ENCODE data around the gene ALPI.

The ALPI gene

DNA sequence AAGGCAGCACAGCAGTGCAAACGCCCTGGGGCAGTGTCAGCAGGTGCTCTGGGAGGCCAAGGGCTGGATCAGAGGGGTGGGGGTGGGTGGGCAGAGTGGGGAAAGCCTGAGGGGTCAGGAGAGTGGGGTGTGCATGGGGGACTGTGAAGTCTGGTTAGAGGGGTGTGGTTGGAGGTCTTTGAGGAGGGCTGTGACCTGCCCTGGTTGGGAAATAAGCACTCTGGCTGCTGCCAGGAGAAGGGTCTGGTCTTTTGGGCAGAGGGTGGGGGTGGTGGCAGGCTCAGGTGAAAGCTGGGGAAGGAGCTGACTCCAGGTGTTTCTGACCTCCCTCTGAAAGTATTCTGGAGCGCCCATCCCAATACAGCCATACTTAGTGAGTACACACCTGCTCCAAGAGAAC lies 4.2 kb downstream of the ALPI start:
- no peak for DNase-seq (ENCODE audit: low read depth)

DNA sequence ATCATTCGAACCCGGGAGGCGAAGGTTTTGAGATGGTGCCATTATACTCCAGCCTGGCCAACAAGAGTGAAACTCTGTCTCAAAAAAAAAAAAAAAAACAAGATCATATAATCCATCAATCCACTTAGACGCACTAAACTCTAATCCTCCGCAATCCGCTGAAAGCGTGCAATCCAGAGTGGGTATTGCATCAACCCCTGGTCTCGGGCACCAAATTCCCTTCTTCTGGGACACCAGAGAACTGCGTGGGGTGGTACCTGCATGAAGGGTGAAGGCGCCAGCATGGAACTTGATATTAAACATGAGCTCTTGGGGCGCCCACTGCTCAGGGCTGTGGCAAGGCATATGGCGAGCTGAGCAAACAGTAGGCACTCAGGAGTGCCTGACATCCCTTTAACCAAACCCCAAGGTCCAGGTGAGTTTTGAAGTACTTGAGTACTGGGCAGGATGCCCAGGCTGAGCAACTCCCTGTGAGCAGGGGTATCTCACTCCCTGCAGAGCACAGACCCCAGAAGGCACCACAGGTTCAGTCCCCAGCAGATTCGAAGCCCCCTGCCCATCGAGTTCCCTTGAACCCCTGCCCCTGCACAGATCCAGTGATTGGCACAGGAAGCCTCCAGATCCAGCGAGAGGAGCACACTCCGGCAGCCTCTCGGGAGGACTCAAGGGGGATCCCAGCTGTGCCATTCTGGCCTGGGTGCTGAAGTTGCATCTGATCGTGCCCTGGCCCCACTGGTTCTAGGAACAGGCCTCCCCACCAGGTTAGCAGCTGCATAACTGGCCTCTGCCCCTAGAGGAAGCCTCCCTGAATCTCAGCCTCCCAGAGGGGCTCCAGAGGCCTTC lies 8.0 kb downstream of the ALPI start:
- DNase-seq (ENCODE audit: low read depth), result no peak

DNA sequence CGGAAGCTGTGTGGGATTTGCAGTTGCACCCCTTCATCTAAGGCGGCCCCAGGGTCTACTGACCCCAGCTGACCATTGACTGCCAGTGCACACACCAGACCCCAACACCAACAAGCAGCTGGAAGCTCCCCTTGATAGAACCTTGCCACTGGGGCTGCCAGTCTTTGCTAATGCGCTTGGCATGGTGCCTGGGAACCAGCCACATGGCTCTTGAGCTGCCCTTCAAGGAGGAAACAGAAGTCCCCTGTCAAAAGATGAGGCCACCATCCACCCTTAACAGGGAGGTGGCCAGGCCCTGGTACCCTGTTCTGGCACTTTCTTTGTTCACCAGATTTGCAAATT lies 8.6 kb downstream of the ALPI start:
- DNase-seq (ENCODE audit: low read depth), result no peak

DNA sequence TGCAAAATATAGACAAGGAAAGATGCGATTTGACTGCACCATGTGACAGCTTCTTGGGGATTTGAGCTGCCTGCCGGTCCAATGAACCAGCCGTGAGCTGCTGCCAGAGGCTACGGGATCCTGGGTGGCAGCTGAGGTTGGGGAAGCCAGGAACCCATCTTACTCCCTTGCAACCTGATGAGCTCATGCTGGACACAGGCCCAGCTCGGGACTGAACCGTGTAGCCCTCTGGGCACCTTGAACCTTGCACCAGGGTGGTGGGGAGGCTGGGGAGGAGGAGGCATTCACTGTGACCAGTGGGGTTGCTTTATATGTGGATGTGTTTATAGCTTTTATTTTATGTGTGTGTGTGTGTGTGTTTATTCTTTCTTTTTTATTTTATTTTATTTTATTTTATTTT lies 9.1 kb downstream of the ALPI start:
- DNase-seq (ENCODE audit: low read depth), result no peak

DNA sequence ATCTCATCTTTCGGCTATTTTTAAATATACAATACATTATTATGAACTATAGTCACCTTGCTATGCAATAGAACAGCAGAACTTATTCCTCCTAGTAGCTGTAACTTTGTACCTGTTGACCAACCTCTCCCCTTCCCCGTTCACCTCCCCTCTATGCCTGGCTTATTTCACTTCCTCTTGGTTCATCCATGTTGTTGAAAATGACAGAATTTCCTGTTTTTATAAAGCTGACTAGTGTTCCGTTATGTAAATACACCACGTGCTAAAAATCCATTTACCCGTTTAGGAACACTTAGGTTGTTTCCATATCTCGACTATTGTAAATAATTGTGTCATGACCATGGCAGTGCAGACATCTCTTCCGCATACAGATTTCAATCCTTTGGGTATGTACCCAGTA lies 10.3 kb downstream of the ALPI start:
- no peak for DNase-seq (ENCODE audit: low read depth)

DNA sequence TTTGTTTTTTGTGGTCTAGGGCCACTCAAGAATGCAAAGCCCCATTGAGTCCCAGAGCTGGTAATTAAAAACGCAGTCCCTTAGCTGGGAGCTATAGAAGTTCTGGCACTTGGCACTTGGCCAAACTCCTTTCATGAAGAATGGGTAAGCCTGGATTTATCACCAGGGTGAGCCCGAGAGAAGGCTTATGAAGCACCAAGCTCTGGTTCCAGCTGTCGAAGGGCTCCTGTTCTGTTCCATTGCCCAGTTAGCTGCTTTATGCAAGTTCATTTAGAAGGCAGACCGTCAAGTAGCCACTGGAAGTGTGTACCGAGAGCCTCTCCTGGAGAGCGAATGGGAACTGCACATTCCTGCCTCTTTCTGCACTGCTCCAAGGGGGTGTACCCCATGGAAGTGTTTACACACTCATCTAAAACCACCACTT lies 17.5 kb downstream of the ALPI start:
- DNase-seq (ENCODE audit: low read depth), result no peak

DNA sequence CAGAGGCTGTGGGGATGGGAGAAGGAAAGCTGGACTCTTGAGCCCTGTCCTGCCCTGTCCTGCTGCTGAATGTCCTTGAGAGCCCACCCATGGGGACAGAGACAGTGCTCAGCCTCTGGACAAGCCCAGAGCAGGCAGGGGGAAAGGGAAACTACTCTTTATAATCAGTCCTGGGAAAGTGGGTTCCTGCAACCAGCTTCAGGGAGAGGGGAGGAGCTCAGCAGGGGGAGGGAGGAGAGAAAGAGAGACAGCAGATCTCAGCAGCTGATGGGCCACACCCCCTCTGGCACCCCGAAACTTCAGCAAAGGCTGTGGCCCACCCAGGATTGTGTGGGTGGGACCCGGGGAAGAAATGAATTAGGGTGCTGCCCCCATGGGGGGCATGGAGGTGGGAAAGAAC lies 20.1 kb downstream of the ALPI start:
- no peak for DNase-seq (ENCODE audit: low read depth)

DNA sequence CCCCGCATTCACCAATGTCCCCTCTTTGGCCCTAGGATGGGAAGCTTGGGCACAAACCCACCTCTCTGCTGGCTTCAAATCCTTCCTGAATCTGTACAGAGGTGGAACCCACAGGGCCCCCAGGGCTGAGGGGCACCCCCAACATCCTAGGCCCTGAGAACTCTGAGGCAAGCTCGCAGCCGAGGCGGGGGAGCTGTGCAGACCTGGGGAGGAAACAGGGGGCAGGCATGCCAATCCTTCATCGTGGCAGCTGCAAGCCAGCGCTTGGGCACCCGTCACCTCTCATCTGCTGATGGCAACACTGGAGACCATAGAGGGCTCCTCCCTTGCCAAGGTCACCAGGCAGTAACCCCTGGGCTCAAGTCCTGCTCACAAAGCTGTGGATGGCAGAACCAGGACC lies 20.8 kb downstream of the ALPI start:
- no peak for DNase-seq (ENCODE audit: low read depth)

DNA sequence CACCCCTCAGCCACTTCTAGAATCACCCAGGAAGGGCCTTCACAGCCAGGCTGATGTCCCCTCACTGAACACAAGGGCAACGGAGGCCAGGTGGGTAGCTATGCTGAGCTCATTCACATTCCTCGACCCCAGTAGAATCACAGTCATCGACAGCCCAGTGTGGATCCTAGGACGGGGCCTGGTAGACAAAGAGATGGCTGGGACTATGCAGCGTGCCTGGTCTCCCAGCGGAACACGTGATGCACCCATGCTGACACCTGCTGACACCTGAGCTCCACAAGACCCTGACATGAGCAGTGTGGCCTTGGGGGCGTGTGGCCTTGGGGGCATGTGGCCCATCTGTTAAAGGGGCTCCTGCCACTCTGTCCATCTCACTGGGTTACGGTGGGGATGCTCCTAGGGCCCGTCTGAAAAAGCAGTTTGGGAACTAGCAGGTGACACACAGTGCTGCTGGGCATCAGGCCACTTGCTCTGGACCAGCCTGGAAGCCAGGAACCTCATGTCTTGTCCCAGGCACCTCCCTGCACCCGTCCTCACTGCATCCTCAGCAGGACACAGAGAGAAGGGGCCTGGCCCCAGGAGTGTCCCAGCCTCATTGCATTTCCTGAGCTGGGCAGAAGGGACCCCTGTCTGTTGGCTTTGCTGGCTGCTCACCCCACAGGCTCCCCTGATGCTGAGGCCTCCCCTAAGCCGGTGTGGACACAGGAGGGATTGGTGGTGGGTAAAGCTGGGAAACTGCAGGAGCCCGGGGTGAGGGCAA lies 22.0 kb downstream of the ALPI start:
- no peak for DNase-seq (ENCODE audit: low read depth)

DNA sequence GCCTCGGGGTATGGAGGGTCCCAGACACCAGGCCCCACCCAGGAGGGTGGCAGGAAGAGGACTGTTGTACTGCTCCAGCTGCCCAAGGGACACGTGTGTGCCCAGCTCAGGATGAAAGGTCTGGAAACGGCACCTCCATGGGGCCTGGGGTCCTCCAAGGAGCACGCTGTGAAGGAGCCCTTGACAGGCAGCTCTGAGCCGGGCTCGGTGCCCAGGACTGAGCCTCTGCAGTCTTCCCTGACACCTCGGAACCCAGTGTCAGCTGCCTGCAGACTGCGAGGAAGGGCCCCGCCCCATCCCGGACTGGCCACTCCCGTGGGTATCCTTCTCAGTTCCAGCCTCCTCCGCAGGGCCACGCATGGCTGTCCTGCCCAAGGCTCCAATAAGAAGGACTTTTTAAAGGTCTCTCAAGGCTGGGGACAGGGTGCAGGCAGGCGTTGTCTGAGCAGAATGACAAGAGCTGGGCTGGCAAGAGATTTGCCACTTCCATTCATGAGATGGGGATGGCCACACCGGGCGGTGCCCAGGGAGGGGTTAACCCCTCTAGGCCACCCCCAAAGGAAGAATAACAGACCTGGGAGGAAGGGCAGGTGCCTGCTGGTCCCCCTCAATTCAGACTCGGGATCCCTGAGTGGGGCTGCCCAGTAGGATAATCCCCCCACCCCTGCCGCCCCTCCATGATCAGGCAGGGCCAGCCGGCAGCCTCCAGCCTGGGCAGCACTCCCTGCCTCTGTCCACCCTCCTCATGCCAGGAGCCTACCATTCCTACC lies 22.8 kb downstream of the ALPI start:
- DNase-seq (ENCODE audit: low read depth), result no peak

DNA sequence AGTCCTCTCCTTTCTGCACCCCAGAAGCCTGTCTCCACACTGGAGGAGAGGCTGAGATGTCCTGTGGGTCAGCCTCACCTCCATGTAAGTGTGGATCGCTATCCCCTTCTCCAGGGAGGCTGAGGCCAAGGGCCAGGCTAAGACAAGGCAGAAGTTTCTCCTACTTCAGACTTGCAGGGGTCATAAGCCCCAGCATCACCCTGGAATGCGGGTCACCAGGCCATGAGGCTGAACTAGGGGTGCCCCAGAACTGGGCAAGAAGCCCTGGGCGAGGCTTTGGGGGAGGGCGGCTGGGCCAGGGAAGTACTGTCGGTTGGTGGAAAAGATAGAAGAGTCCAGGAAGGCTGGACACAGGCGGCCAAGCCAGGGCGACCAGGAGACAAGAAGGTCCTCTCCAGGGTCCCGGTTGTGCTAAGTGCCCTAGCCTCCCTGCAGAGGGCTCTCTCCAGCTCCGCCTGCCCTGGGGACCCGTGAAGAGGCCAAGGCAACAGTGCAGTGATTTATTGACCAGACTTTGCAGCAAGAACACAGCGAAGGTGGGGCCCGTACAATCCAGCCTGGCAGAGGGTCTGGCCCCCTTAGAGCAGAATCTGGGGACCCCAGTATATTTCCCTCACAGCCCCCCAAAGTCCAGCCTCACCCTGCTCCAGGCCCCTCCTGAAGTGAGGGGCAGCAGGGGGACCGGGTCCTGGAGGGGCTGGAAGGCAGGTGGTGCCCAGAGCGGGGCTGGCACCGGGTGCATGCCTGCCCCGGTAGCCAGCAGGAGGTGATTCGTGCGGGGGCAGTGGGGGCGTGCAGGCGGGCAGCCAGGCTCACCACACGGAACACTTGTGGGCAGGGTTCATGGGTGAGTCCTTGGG lies 23.6 kb downstream of the ALPI start:
- DNase-seq (ENCODE audit: low read depth), result no peak

DNA sequence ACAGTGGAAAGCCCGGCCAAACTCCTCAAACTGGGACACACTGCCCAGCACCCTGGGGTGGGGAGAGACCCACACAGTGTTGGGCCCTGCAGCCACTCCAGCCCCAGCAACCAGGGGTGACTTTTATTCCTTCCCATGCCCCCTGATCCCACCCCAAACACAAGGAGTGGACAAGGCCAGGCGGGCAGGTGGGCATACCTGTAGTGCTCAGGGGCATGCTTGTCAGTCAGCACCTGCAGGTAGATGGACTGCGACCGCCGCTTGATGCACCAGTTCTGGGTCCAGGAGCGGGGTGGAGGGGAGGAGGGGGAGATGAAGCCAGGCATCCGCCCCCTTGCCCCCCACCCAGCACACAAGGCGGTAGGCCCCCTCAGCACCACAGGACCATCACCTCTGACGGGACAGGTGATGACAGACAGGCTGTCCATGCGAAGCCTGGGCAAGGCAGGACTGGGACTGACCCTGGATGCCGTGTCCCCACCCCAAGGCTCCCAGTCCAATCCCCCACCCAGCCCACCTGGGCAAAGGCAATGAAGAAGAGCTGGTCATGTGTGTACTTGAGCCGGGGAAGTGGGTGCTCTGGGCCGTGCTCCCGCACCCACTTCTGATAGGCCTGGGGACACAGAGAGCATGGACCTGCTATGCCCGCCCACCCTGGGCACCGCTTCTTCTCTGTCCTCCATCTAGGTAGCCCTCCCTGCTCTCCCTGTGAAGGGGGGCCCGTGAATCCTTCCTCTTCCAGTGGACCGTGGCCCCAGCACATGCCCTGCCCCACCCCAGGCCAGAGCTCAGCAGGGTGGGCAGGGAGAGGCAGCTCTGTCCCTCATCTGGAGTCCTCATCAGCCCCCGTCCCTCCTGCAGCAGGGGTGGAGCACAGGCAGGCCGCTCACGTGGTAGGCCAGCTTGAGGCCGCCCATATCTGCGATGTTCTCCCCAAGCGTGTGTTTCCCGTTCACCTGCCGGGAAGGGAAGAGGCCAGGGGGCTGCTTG lies 24.5 kb downstream of the ALPI start:
- DNase-seq (ENCODE audit: low read depth), result no peak

DNA sequence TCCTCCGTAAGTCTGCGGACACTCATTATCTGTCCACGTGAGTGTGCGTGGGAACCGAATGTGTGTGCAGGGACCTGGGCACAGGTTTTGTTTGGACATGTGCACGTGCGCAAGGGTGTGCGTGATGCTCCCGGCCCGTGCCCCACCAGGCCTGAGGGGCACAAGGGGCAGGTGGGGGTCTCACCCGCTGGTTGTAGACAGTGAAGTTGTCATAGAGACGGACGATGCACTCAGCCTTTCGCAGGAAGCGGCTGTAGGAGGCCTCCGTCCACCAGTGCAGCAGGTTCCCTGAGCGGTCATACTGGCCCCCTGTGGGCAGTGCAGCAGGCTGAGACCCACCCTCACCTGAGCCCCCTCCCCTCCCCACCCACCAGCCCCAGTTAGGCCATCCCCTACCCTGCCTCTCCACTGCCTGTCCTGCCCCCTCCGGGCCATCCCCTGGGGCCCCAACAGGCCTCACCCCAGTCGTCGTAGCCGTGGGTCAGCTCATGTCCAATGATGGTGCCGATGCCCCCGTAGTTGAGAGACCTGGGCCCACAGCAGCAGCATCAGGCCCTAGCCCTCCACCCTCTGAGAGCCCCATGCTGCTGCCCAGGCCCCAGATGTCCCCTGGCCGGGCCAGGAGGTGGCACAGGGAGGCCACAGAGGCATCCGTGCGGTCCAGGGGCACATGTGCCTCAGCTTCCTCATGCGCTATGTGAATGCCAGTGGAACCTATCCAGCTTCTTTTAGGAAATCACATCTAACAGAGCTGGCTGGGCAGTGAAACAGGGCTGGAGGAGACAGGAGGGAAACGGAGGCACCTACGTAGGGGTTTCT lies 25.6 kb downstream of the ALPI start:
- DNase-seq (ENCODE audit: low read depth), result no peak

DNA sequence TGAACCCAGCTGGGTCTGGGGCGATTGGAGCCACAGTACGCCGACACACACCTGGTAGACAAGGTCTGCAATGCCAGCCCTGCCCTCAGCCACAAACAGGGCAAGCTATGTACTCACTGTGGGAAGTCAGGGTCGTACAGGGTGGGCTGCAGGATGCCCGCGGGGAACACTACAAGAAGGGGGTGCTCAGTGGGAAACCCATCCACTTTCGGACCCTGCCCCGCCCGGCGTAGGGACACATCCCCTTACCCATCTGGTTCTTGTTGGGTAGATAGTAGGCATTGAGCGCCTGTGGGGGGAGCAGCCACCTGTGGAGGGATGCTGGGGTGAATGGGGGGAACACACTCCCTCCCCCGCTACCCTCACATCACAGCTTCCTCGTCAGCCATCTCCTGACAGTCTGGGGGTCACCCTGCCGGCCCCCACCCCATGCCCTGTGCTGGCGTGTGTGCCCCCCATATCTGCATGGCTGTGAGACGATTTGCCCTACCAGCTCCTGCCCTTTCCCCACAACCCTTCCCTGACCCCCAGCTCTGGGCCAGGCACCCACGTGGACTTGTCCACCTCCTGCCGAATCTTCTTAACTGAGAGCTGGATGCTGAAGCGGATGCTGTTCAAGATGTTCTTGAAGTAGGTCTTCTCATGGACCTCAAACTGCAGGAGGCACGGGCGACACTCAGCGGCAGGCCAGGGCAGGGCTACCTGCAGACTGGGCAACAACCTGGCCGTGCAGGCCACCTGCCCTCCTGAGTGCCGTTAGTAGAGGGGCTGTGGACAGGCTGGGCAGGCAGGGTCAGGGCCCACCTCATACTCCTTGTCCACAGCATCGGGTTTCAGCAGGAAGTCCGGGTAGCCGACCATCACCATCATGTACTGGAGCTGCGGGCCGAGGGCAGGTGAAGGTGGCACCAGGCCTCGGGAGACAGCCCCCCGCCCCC lies 26.6 kb downstream of the ALPI start:
- DNase-seq (ENCODE audit: low read depth), result no peak

DNA sequence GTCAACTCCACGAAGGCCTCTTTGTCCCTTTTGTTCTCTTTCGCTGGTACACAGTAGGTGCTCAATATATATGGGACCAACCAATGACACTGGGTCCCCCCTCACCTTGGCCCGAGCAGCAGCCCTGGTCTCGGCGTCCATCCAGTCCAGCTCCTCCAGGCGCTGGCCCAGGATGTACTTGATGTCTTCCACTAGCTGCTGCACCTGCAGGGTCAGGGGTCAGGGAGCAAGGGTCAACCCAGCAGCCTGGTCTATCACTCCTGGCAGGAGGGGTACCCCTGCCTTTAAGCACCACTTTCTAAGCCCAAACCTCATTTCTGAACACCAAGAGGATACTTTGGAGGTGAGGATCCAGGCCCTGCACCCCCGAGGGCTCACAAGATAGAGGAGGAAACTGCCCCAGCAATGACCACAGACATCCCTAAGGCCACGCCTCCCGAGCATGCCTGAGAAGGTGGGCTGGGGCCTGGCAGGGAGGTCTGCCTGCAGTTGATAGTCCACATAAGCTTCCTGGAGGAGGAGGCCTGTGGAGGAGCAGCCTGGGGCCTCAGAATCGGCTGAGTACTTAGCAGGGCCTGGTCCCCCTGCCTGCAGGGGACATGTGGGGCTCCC lies 27.5 kb downstream of the ALPI start:
- no peak for DNase-seq (ENCODE audit: low read depth)

DNA sequence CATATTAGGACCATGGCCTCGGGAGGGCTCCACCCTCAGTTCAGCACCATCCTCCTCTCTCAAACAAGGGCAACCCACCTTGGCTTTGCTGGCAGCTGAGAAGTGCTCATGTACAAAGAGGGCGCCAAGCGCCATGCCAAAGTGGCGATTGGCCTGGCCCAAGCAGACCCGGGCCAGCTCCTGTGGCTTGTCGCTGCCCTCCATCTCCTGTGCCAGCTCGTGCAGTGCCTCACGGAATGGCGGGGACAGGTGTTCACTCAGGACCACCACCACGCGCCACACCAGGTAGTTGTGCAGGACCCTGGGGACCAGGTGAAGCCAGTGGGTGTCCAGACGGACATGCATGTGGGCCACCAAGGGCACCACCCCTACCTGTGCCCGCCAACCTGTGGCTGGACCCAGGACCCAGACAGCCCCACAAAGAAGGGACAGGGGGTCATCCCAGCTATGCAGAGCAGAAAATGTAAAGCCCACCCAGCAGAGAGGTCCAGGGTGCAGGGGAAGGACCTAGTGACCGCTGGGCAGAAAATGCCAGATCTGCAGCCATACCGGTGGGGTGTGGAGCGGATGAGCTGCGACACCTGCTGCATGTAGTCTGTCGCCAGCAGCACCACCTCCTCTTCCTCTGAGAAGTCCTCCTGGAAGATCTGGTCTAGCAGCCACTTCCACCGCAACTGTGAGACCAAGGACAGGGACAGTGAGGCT lies 28.1 kb downstream of the ALPI start:
- DNase-seq (ENCODE audit: low read depth), result no peak

DNA sequence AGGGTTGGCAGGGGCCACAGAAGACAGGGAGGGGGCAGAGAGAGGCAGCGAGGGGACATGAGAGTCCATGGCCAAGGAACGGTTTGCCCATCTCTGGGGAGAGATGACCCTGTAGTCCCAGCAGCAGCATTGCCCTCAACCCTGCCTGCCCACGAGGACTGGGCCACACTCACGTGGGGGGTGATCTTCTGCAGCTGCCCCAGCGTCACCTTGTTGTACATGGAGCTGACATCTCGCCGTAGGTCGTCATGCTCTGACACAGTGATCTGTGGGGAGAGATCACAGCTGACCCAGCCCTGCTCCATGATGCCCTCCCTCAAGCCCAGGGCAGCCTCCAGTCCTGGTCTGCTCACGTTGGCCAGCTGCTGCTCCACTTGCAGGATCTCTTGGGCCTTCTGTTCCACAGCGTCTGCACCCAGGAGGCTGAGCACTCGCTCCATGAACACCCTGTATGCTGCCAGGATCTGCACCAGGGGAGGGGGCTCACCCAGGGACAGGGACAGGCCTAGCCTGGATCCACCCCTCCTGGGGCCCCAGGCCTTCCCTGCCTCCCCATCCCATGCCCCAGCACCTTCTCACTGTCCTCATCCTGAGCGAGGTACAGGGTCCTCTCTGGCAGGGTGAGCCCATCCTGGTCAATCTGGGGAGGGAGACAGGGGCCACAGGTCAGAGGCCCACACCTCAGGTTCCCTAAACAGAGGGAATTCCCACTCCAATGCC lies 28.8 kb downstream of the ALPI start:
- DNase-seq (ENCODE audit: low read depth), result no peak
